HG03045 (cell line): ENCODE results near the gene ELMO1.

Source experiments
- ATAC-seq: cut with Tn5 transposase; IDR thresholded peaks from one replicate; pipeline ENCODE4 v1.9.1; 2021; ENCODE audit warnings: mild to moderate bottlenecking, moderate library complexity; ENCODE audit not compliant: unreplicated experiment

Gene ELMO1

DNA sequence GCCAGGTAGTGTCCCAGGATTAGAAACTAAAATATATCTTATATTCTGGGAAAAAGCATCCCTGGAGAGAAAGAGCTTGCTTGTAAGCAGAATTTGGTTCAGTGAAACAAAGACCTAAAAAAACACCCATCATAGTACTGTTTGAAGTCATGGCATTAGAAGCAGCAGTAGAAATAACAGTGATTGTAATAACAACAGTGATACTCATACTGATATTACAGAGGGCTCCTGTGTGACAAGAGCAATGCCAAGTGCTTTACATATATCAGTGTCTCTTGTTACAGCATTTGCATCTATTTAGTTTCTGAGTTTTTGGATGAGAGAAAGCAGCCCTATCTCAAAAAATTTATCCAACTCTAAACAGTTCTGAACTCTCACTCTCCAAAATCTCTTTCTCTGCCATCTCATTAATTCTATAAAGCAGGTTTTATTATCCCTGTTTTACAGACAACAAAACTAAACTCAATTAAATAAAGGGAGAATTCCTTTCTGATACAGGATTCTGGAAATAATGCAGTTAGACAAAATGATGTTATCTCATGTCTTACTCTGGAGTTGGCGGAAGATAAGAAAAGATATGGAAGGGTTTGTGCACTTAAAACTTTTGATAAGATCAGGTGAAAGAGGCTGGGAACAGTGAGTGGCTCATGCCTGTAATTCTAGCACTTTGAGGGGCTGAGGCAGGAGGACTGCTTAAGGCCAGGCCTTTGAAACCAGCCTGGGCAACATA, 577.9 kb downstream of the ELMO1 start:
- no peak for ATAC-seq

DNA sequence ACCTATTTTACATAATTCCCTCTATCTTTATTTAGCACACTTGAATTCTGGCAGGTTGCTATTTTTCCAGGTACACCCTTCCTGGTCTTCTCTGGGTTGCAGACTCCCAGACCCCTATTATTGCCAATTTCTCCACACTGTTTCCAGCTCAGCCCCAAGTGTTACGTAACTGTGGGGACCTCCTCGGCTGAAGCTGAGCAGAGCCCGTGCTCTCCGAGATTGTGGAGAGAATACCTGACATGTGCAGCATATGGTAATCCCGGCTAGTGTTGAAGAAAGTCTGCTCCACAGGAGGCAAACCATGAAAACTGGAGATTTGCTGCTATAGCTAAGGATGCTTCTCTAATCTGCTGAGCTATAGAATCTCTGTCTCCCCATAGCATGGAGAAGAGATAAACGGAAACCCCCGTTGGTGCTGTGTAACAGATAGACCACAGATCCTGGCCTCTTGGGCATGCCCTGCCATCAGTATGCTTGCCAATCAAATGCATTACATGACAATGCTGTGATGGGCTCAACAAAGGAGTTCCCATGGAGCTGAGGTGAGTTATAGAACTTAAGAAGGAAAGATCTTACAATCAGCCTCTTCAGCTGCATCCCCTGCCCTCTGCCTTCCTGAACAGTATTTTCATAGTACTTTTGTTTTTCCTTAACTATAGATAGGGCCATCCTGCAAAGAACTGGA, 579.8 kb downstream of the ELMO1 start:
- no peak for ATAC-seq

DNA sequence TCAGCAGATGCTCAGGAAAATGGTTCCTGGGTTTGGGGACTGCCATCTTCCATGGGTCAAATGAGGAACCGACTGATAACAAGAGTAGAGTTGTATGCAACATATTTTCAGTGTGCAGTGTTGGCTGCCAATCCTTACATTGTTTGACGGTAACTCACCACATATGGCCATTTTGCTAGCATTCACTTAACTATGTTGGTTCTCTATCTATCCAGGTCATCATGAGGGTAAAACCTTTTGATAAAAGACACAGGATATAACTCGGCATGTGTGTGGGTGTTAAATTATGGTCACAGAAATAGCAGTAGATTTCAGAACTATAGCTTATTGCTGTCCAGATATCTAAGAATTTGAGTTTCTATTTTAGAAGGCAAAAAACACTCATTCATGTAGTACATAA, 583.6 kb downstream of the ELMO1 start:
- ATAC-seq = no peak

DNA sequence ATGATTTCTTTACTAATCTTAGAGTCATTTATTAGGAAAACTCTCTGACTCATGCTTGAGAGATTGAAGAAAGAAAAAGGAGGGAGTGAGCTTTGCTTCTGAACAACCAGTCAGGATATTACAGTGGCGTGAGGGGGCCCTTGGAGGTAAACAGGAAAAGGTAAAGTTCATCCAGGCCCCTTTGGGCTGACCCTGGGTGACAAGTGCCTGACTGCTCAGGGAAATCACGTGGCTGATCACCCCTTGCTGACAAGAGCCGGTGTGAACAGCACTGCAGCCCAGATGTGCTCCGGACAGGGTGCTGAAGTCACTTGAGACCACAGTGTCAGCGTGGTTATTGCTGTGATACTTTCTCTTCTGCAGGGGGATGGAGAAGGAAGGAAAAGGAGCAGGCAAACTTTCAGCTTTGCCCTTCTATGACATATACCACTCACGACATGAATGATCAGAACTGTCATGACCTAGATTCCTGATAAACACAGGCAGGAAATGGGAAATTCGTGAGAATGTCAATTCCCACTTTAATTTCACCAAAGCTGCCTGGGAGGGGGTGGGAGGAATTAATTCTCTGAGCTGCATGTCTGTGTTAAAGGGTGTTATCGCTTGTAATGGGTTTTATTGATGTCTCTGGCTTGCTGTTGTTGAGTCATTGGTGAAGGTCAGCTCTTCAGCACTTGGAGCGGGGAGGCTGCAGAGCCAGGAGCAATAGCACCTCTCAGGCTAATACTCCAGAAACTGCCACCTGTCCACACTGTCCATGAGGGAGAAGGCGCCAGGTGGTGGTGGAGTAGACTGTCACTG, 584.6 kb downstream of the ELMO1 start:
- no peak for ATAC-seq

DNA sequence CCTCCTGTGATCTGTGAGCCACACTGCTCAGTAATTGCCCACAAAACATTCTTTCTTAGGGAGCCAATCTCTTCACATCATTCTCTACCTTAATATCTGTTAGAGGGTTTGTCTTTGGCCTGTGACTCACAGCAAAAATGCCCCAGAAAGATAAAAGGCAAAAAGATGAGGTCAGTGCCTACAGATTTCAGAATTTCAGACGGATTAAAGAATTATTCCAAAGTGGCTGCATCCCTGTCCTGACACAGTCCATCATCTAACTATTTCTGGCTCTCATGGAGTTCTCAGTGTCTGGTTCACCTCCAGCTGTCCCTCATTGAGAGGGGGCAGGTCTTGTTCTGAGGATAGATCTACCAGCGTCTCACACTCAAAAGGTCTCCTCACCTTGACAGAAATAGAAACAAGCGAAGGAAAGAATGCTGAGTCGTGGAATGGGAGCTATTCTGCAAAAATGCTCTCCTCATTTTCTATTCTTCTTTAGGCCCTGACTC, 585.8 kb downstream of the ELMO1 start:
- ATAC-seq = no peak

DNA sequence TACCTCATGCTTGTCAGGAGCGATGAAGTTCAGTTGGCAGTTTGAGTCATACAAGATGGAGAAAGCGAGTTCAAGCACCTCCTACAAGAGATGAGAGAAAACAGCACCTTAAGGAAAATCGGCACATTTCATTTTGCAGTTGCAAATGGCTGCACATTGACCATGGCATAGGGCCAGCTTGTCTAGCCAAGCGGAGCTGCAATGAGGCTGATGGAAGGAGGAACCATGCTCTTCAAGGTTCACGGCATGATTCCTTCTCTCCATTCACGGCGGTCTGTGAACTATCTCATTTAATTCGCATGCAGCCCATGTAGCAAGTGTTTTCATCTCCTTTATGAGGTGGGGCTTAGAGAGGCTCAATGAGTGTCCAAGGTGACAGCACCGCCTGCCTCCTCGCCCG, 587.0 kb downstream of the ELMO1 start:
- ATAC-seq = no peak

DNA sequence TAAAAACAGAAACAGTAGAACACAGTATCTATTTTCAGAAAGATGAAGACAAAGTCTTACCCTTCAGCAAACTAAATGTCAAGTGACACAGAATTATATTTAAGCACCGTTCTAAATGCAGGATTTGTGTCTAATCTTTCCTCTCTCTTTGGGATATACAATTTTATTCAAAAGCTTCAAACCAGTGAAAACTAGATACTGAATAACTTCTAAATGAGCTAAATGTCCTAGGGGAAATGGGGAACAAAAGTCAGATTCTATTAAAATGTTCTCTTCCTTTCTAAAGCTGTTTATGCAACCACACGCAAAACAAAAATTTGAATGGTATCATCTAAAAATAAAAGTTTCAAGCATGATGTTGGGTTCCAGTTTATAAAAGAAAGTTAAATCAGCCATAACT, 588.0 kb downstream of the ELMO1 start:
- ATAC-seq = no peak

DNA sequence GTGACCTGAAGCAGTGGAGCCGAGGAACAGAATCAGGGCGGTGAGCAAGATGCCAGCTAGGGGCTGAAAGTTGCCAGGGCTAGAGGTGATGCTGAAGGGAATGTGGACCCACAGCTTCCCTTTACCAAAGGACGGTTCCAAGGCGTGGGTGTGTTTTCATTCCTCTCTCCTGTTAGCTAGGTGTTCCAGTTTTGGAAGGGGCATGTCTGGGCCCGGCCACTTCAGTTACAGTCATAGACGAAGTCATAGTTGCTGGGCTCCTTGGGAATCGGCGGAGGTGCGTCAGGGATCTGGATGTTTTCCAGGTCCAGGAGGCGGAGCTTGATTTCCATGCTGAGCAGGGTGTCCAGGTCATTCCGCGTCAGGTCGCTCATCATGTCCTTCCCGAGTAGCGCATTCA, 593.3 kb downstream of the ELMO1 start:
- ATAC-seq = no peak

DNA sequence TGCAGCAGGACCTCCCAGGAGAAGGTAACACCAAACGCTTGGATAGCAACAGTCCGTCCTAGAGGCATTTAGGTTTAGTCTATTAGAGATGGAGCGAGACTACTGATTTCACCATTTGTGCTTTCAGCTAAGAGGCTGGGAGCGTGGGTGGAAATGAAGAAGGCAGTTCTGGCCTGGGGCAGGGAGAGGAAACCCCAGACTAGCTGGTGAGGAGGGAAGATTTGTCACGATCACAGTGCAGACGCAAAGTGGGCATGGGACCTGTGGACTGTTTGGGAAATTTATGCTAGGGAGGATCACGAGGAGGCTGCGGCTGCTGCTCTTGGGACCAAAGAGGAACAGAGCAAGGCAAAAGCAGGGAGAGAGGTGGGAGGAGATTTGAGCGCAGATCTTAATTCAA, 594.0 kb downstream of the ELMO1 start:
- no peak for ATAC-seq

DNA sequence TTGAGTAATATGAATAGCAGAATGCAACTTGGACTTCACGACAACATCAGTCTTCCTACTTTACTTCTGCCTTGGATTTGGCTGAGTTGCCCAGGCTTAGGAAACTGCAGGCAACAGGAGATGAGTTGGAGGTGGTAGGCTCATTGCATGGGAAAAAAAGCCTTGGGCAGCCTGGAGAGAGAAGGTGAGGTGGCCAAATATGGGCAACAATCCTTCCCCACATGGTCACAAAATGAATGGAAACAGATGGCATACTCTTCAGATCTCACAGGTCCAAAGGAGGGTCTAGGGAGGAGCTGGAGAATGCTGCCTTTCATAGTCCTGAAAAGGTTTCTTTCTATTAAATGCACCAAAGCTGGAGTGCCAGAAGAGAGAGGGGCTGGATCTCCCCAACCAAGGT, 595.7 kb downstream of the ELMO1 start:
- no peak for ATAC-seq

DNA sequence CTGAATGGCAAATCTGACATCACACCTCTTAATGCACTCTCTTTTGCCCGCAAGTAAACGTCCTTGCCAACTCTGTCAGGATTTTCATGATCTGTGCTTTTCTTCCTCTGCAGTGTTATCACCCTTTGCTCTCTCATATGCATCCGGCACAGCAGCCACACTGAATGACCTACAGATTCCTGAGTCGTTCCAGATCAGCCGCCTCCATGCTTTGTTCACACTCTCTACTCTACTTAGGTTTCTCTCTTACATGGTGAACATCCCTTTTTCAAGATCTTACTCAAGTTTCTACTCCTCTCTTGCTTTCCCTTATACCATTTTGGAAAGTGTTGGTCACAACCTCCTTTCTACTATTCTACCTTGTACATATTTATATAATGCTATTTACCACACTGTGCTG, 596.6 kb downstream of the ELMO1 start:
- no peak for ATAC-seq

DNA sequence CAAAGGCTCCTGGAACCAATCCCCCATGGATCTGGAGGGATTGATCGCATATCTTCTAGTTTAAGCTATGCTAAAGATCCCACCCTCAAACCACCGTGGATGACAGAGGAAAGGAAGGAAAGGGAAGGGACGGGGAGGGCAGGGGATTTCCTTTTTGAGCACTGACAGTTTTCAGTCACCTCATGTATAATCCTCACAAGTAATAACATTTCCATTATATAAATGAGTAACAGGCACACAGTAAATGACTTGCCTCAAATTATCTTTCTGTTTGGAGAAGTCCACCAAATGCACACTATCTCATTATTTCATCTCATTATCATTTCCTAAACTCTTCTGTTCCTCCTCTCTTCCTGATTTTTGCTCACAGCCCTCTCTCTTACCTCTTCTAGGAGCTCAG, 597.3 kb downstream of the ELMO1 start:
- no peak for ATAC-seq

DNA sequence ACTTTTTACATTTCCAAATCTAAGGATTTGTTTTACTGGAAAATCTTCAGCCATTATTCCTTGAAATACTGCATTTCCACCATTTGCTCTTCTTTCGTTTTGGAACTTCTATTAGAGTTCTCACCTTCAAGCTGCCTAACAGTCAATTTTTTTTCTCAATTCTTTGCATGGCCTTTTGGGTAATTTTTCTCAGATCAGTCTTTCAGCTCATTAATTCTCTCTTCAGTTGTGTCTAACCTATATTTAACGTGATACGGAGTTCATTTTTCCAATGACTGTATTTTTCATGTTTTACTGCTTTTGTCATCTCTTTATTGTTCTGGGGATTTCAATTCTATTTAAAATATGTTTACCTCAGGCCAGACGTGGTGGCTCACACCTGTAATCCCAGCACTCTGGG, 600.7 kb downstream of the ELMO1 start:
- ATAC-seq = no peak

DNA sequence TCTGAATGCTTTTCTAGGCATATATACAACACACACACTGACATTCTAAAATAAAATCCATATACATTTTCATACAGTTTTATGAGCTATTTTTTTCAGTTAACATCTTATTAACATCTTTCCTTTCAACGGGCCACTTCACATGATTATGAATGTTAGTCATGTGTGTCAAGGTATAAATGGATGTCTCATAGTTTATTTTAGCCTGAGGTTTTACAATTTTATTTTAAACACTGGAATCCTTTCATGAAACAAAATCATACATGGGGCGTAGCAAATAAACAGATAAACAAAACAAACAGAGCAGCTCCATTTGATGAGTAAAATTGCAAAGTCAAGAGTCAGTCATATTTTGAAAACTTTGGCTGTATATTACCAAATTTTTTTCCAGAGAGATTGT, 604.3 kb downstream of the ELMO1 start:
- no peak for ATAC-seq

DNA sequence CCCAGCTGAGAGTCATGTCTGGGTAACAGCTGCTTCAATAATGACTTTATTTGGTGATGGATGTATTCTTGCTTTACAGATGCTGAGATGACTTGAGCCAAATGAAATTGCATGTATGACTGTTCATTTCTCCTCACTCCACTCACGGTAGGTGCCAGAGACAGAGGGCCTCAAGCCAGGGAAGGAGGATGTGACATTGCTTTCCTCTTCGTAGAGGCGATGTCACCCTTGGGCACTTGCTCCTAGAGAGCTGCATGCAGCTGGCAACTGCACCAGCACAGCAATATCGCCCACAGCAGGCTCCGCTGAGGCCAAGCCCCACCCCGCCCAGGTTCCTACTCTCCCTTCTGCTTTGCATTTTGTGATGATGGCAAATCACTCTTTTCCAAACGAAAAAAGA, 607.8 kb downstream of the ELMO1 start:
- no peak for ATAC-seq

DNA sequence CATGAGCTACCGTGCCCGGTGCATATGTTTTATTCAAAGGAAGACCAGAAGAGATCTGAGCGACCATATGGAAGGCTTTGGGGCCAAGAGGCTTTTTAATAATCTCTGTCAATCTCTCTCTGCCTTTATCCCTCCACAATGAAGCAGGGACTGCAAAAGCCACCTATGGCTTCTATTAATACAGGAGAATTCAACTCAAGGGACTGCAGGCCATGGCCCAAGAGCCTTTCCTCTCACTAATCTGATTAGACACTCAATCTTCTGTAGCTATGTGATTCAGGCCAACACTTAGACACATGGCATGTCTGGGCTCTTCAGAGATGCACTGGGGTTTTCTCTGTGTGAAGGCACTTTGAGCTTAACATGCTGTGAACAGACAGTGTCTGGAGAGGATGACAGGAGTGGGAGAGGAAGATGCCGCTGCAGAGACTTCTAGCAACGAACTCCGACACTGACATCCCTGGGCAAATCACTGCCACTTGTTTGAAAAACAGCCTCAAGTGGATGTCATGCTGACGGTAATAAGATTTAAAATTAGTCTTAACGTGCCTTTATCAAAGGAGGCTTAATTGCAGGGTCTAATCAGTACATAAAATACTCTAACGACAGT, 609.9 kb downstream of the ELMO1 start:
- ATAC-seq = no peak

DNA sequence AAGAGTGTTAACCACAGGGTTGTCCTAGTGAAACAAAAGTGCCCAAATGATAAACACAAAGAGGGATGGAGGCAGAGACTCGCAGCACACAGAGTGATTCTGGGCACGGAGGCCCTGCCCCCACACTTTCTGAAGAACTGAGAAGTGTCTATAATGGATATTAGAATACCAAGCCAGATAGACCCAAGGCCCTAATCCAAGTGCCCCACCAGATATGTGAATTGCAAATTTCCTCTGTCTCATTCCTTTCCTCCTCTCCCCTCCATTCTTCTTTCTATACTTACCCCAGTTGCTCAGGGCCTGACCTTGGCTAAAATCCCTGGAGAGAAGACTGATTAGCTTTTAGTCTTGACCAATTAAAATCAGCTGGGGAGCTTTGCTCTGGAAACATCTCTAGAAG, 617.6 kb downstream of the ELMO1 start:
- no peak for ATAC-seq

DNA sequence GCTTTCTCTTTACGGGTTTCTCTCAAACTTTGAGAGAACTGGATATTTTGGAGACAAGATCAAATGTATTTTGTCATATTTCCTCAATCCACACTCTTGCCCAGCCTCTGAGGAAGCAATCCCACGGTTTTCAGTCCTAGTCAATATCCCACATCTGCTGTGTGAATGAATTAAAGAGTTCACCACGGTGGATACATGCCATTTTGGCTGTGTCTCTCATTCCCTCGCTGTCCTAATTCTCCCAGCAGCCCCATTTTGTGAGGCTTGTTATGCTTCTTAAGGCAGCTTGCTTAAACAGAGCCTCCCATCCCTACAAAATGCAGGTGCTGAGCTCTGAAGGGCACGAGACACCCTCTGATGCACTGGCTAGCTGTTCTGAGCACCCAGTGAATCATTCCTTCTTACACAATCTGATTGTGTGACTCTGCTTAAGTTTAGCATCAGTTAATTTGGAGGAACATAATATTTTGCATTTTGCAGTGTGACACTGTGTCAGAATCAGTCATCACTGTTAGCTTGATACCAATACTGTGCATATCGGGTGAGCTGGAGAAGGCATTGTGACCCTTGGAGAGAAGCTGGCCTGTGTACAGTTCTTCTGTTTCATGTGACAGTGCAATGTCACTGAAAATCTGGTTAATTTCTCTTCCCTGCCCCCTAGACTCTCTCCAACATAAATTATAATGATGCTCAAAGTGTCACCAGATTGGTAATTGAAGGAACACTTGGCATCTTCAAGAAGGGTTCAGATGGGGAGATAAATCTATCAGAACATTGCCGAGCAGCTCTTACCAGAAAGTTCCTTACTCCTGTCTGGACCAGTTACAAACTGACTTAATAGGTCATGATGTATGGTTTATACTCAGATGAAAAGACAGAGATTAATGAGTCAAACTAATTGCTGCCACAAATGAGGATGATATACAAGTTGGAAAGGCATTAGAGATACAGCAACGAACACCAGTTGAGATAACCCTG, 620.6 kb downstream of the ELMO1 start:
- ATAC-seq = no peak

DNA sequence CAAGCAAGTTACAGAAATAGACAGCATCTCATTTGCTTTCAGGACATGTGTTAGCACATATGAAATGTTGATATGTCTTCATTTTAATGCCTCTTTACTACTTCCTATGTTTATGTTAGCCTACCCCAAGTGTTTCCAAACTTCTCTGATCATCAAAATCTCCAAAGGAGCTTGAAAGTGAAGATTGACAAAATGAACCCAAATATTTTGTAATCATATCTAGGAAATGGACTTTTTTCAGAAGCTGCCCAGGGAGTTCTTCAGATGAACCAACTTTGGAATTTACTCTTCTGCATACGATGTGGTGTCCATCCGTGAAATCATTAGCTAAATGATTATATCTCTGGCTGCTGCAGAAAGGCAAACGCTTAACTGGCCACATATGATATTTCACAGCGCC, 623.2 kb downstream of the ELMO1 start:
- no peak for ATAC-seq

DNA sequence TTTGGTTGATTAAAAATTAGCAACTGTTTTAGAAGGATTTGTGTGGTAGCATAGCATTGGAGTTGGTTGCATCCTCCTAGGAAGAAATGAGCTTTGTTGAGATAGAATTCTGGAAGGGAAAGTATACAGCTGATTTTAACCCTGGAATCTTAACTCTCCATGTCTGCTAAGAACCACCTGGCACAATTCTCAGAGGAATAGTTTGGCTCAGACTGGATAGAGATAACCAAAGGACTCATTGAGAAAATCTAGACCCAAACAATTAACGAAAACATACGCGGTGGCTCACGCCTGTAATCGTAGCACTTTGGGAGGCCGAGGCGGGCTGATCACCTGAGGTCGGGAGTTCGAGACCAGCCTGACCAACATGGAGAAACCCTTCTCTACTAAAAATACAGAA, 625.3 kb downstream of the ELMO1 start:
- no peak for ATAC-seq
